Measurements from ENCODE around the gene ARAP2.

GRCh38 chr4:36024901-36025660 is 219.2 kb downstream of the ARAP2 start:
- TF ChIP-seq CTCF (conservative IDR thresholded peaks at IDR 0.05) (no peak), EZH2 (IDR thresholded peaks at IDR 0.05; ENCODE audit: low read depth) (no peak)

Data from PC-9 (cell line).